Anterior cingulate cortex (tissue), 58 donors: ENCODE results near the gene HEMK1.

Experiments used
- DNase-seq, 58 donors: peaks; one replicate each; lab custom pipeline; 2025; lab: John Stamatoyannopoulos, UW

The HEMK1 gene

GRCh38 chr3:50611464-50612233, 42.3 kb downstream of the HEMK1 start, which contains the start of gene CISH:
TSS of gene CISH (minus strand) at chr3:50611774. CDS start at chr3:50611650, 124 bp downstream.
- DNase-seq: peak in 55 of 58 donors; percentile 50 to 92 (median 78)

GRCh38 chr3:50612234-50612882, 43.0 kb downstream of the HEMK1 start:
- peak in 1 of 58 donors; percentile 58 for DNase-seq

DNA sequence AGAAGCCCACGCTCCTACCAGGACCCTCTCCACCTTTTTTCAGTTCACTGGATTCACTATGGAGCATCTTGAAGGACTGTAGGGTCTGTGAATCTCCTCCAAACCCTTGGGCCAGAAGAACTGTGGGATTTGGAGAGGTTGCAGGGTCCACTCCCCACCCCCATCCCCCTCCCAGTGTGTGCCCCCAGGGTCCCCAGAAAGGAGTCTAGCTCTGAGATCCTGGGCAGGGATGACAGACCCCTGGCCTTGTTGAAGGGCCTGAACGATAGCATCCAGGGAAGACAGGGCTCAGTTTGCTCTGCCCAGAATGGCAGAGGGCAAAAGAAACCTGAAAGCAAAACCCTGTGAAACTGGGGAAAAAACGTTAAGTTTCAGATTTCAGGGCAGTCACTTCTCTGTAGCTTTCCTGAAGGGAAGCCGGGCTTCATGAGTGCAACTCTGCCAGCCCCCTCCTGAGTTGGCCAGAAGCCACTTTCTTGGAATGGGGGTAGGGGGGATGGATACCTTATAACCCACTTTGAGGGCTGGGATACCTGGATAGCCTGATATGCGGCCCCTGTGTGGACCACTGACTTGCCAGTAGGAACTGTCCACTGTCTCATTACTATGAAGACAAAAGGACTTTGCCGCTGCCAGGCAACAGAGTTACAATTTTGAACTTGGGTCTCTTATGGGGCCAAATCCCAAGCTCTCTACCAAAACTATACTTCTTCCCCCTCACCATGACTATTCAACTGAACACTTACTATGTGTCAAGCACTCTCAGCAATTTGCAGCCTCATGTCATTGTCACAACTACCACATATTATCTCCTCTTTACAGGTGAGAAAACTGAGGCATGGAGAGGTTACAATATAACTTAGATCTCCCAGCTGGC, 43.9 kb downstream of the HEMK1 start:
- DNase-seq: no peak

- DNase-seq: no peak
Observed at GRCh38 chr3:50615190-50615589, 45.9 kb downstream of the HEMK1 start.

- peak in 56 of 58 donors; percentile 12 to 87 (median 70) for DNase-seq
Observed at GRCh38 chr3:50616003-50616769, 46.9 kb downstream of the HEMK1 start.

DNA sequence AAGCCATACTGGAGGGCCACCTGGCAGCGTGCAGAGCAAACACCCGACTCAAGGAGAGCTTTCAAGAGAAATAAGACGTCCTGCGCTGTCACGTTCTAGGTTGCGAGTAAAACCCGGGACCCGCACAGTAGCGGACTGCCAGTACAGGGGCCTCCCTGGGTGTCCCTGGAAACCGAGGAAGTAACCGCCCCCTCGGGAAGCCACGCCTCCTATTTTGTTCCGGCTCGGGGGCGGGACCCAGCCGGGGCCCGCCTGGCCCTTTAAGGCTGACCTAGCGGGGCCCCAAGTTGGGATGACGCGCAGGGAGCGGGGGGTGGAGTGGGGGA, 47.4 kb downstream of the HEMK1 start:
- DNase-seq: peak in 57 of 58 donors; percentile 12 to 89 (median 77)

GRCh38 chr3:50617096-50617791, 47.9 kb downstream of the HEMK1 start, which contains the start of gene MAPKAPK3:
TSS of gene MAPKAPK3 (plus strand) at chr3:50617151. CDS start at chr3:50617566, 415 bp downstream.
- DNase-seq: peak in 3 of 58 donors; percentile 49 to 56 (median 51)

DNA sequence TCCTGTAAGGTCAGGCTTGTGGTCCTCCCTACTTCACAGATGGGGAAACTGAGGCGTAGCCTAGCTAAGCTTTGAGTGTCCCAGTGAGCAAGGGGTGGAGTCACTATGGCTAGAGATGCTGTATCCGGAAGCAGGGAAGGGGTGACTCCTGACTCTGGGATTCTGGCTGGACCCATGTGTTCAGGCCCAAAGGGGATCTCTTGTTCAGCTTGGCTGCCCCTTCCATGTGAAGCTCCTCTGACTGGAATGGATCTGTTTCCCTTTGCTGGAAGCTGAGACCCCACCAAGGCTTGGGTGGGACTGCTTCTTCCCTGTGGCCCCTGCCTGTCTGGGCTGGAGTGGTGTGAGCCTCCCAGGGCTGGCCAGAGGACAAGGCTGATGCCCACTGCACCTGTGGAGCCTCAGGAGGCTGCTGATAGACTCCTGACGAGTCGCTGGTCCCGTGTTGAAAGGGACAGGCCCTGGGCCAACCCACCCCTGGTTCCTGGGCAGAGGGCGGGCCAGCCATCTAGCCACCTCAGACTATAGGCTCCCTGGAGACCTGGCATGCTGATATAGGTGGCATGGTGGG, 48.7 kb downstream of the HEMK1 start:
- no peak for DNase-seq

- DNase-seq: peak in 32 of 58 donors; percentile 8 to 74 (median 36)
Observed at GRCh38 chr3:50620420-50620819, 51.1 kb downstream of the HEMK1 start.

GRCh38 chr3:50620820-50621219, 51.5 kb downstream of the HEMK1 start:
- DNase-seq: peak in 3 of 58 donors; percentile 26 to 51 (median 26)

GRCh38 chr3:50622881-50623280, 53.6 kb downstream of the HEMK1 start:
- DNase-seq: no peak

DNA sequence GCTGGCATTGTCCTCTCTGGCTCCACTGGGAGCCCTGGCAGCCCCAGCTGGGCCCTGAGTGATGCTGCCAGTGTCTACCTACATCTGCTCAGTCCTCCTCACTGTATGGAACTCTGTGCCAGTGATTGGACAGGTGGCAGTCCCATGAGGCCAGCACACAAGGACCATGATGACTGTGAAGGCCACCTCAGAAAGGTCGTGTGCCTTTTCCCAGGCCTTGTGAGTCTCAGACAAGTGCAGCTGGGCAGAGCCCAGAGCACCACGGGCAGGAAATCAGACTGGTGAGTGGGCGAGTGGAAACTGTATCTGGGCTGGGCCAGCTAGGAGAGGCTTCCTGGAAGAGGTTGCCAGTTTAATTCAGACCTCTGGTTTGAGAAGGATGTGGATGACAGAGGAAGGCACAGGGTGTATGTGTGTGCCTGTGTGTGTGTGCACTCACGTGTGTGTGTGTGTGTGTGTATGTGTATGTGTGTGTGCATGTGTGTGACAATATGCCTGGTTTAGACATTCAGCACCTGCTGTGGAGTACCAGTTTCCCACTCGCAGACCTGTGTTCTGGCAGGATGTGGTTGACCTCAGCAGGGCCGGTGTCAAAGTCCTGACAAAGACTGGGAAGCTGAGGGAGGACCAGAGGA, 54.6 kb downstream of the HEMK1 start:
- DNase-seq: no peak

- DNase-seq: no peak
Observed at GRCh38 chr3:50624634-50625033, 55.3 kb downstream of the HEMK1 start.

GRCh38 chr3:50625231-50626182, 56.2 kb downstream of the HEMK1 start:
- peak in 3 of 58 donors; percentile 14 to 22 (median 15) for DNase-seq

DNA sequence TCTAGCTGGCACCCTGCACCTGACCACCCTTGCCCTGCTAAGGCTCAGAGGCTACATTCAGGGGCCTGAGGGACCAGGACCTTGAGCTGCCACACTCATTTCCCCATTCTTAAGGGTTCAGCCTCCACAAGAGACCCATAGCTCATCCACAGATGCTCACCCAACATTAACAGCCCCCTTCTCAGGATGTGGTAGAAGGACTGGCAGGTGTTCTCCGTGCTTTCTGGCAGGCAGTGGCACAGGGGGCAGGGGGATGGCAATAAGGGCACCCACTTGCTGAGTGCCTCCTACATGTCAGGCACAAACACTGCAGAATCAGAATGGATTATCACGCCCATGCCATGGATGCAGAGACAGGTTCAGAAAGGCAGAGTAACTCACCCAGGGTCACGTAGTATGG, 57.1 kb downstream of the HEMK1 start:
- DNase-seq: no peak

GRCh38 chr3:50627407-50628051, 58.2 kb downstream of the HEMK1 start:
- DNase-seq: peak in 35 of 58 donors; percentile 7 to 61 (median 32)

GRCh38 chr3:50628601-50629000, 59.3 kb downstream of the HEMK1 start:
- no peak for DNase-seq
